Measurements from ENCODE around the gene CHIT1.

- TF ChIP-seq CTCF (conservative IDR thresholded peaks at IDR 0.05; ENCODE audit: low read depth in 2 of 2) (no peak), REST (IDR thresholded peaks at IDR 0.05; ENCODE audit: unreplicated experiment) (no peak), EZH2 (IDR thresholded peaks at IDR 0.05; ENCODE audit: low read depth, unreplicated experiment) (no peak), ZNF462 (CRISPR knock-in tag; IDR thresholded peaks at IDR 0.05) (no peak), JUNB (IDR thresholded peaks at IDR 0.05; ENCODE audit: unreplicated experiment) (no peak), POLR2AphosphoS5 (IDR thresholded peaks at IDR 0.05; ENCODE audit: low read depth) (no peak), CREB1 (CRISPR knock-in tag; IDR thresholded peaks at IDR 0.05; ENCODE audit: low read depth) (no peak), NANOG (IDR thresholded peaks at IDR 0.05; ENCODE audit: borderline replicate concordance) (no peak)
These were observed 45.0 kb downstream of the CHIT1 start for GRCh38 chr1:203184467-203184866.
